ENCODE results near the gene UVRAG. TPM values are rescaled to one million over a fixed set of nuclear protein-coding genes. Genes with fewer than 3 reads are reported as not detected.

Gene UVRAG
- total and polyA plus RNA-seq, 2 donors (not counting 1 experiment from before 2014, with no cell fraction given), result 37.7 to 94.1 TPM

DNA sequence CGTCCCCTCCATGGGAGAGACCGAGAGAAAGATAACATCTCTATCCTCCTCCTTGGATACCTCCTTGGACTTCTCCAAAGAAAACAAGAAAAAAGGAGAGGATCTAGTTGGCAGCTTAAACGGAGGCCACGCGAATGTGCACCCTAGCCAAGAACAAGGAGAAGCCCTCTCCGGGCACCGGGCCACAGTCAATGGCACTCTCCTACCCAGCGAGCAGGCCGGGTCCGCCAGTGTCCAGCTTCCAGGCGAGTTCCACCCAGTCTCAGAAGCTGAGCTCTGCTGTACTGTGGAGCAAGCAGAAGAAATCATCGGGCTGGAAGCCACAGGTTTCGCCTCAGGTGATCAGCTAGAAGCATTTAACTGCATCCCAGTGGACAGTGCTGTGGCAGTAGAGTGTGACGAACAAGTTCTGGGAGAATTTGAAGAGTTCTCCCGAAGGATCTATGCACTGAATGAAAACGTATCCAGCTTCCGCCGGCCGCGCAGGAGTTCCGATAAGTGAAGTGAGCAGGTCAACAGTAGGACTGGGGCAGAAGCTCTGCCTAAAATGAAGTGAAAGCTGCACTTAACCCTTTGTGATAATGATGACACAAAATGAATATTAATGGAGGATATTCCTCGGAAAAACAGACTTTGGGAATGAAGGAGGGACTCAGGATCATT lies 326.0 kb downstream of the UVRAG start:
- H3K27ac Mint-ChIP-seq, result no peak overlapping the region
- peaks cover 0 to 13% of the 10 kb centered on the region in 2 donors for H3K4me1 ChIP-seq (ENCODE audit: control insufficient read depth in 2 of 2, insufficient read depth in 2 of 2, low read length in 2 of 2)
- ATAC-seq (ENCODE audit: low read depth) (no peak), DNase-seq (no peak)
- H3K4me3 ChIP-seq (ENCODE audit: control extremely low read depth in 1 of 5, extremely low read depth in 1 of 5, insufficient read depth in 1 of 5, low read depth in 2 of 5, low read length in 4 of 5), result no peak overlapping the region
- no peak overlapping the region for H3K4me2 ChIP-seq (replicated peaks; ENCODE audit: low read depth, low read length, poor library complexity, severe bottlenecking)
- no peak overlapping the region for H3K9ac ChIP-seq (ENCODE audit: low read length)
- TF ChIP-seq EZH2 (IDR thresholded peaks at IDR 0.05; ENCODE audit: borderline replicate concordance, insufficient read depth, low read depth, low read length, poor library complexity, severe bottlenecking) (no peak), CTCF (IDR thresholded peaks at IDR 0.05) (no peak)
- no peaks in the 10 kb centered on the region for H4K20me1 ChIP-seq (ENCODE audit: control insufficient read depth, insufficient read depth, low read length, poor library complexity, severe bottlenecking)
- peaks cover 0 to 48% of the 10 kb centered on the region in 2 experiments for H3K36me3 ChIP-seq (replicated peaks in 1 of 2; ENCODE audit: control extremely low read depth in 1 of 2, control insufficient read depth in 1 of 2, extremely low read depth in 1 of 2, insufficient read depth in 2 of 2, low read length in 1 of 2)
- POLR2A ChIA-PET, result interaction anchor here (0.6 kb wide), 1 partner anchor 246 kb away, joined by 3 read pairs; no protein-coding TSS in a partner anchor
- peaks cover 14% of the 10 kb centered on the region for H3K4me1 Mint-ChIP-seq
- H2AFZ ChIP-seq (ENCODE audit: insufficient read depth, low read depth, low read length, poor library complexity, severe bottlenecking), result no peak overlapping the region
- WGBS (ENCODE audit: insufficient coverage), result 97% methylated on average over 22 of the region's 22 CpGs
- no peak overlapping the region for H3K27ac ChIP-seq (ENCODE audit: low read length in 2 of 2)
- intact Hi-C loops (cut with micrococcal nuclease), result no loop called here
- CTCF ChIA-PET, result interaction anchor here (1.4 to 1.6 kb wide), 3 partner anchors 9 to 11 kb away, joined by 4 to 7 read pairs (median 4); no protein-coding TSS in a partner anchor
- H3K27me3 ChIP-seq (replicated peaks in 1 of 4; ENCODE audit: control extremely low read depth in 1 of 4, control insufficient read depth in 3 of 4, insufficient read depth in 4 of 4, low read length in 3 of 4), result no peaks in the 10 kb centered on the region
- H3K9me3 ChIP-seq (ENCODE audit: control extremely low read depth in 1 of 3, control insufficient read depth in 2 of 3, insufficient read depth in 1 of 3, low read length in 2 of 3), result no peaks in the 10 kb centered on the region
- H3K4me3 Mint-ChIP-seq, result no peak overlapping the region
- no peaks in the 10 kb centered on the region for H3K27me3 Mint-ChIP-seq
- no peaks in the 10 kb centered on the region for H3K79me2 ChIP-seq (ENCODE audit: control insufficient read depth, insufficient read depth, low read length)
- H3K9me3 Mint-ChIP-seq (ENCODE audit: insufficient read depth), result no peaks in the 10 kb centered on the region

GRCh38 chr11:76141901-76142588 lies 327.0 kb downstream of the UVRAG start:
- no peaks in the 10 kb centered on the region for H3K79me2 ChIP-seq (ENCODE audit: control insufficient read depth, insufficient read depth, low read length)
- DNase-seq, result no peak
- H3K9ac ChIP-seq (ENCODE audit: low read length), result no peak overlapping the region
- no peak overlapping the region for H3K4me3 Mint-ChIP-seq
- no peaks in the 10 kb centered on the region for H3K27me3 ChIP-seq (replicated peaks in 1 of 4; ENCODE audit: control extremely low read depth in 1 of 4, control insufficient read depth in 3 of 4, insufficient read depth in 4 of 4, low read length in 3 of 4)
- H3K9me3 Mint-ChIP-seq (ENCODE audit: insufficient read depth), result no peaks in the 10 kb centered on the region
- H3K27ac ChIP-seq (ENCODE audit: low read length in 2 of 2), result no peak overlapping the region
- H3K36me3 ChIP-seq (replicated peaks in 1 of 2; ENCODE audit: control extremely low read depth in 1 of 2, control insufficient read depth in 1 of 2, extremely low read depth in 1 of 2, insufficient read depth in 2 of 2, low read length in 1 of 2), result peaks cover 0 to 42% of the 10 kb centered on the region in 2 experiments
- H3K4me3 ChIP-seq (ENCODE audit: control extremely low read depth in 1 of 5, extremely low read depth in 1 of 5, insufficient read depth in 1 of 5, low read depth in 2 of 5, low read length in 4 of 5), result no peak overlapping the region
- peaks cover 0 to 13% of the 10 kb centered on the region in 2 donors for H3K4me1 ChIP-seq (ENCODE audit: control insufficient read depth in 2 of 2, insufficient read depth in 2 of 2, low read length in 2 of 2)
- intact Hi-C loops (cut with micrococcal nuclease), result no loop called here
- ChIA-PET CTCF (interaction anchor here (1.7 kb wide), 1 partner anchor 10 kb away, joined by 5 read pairs; no protein-coding TSS in a partner anchor), POLR2A (no interaction called here)
- no peaks in the 10 kb centered on the region for H4K20me1 ChIP-seq (ENCODE audit: control insufficient read depth, insufficient read depth, low read length, poor library complexity, severe bottlenecking)
- no peak overlapping the region for H3K4me2 ChIP-seq (replicated peaks; ENCODE audit: low read depth, low read length, poor library complexity, severe bottlenecking)
- TF ChIP-seq EZH2 (IDR thresholded peaks at IDR 0.05; ENCODE audit: borderline replicate concordance, insufficient read depth, low read depth, low read length, poor library complexity, severe bottlenecking), result no peak
- TF ChIP-seq CTCF (IDR thresholded peaks at IDR 0.05), result no peak
- no peaks in the 10 kb centered on the region for H3K9me3 ChIP-seq (ENCODE audit: control extremely low read depth in 1 of 3, control insufficient read depth in 2 of 3, insufficient read depth in 1 of 3, low read length in 2 of 3)
- no peaks in the 10 kb centered on the region for H3K27me3 Mint-ChIP-seq
- no peak for ATAC-seq (ENCODE audit: low read depth)
- 93% methylated on average over 6 of the region's 12 CpGs for WGBS (ENCODE audit: insufficient coverage)
- no peak overlapping the region for H3K27ac Mint-ChIP-seq
- no peak overlapping the region for H2AFZ ChIP-seq (ENCODE audit: insufficient read depth, low read depth, low read length, poor library complexity, severe bottlenecking)
- H3K4me1 Mint-ChIP-seq, result peaks cover 14% of the 10 kb centered on the region
